ENCODE data around the gene SPO11.

DNA sequence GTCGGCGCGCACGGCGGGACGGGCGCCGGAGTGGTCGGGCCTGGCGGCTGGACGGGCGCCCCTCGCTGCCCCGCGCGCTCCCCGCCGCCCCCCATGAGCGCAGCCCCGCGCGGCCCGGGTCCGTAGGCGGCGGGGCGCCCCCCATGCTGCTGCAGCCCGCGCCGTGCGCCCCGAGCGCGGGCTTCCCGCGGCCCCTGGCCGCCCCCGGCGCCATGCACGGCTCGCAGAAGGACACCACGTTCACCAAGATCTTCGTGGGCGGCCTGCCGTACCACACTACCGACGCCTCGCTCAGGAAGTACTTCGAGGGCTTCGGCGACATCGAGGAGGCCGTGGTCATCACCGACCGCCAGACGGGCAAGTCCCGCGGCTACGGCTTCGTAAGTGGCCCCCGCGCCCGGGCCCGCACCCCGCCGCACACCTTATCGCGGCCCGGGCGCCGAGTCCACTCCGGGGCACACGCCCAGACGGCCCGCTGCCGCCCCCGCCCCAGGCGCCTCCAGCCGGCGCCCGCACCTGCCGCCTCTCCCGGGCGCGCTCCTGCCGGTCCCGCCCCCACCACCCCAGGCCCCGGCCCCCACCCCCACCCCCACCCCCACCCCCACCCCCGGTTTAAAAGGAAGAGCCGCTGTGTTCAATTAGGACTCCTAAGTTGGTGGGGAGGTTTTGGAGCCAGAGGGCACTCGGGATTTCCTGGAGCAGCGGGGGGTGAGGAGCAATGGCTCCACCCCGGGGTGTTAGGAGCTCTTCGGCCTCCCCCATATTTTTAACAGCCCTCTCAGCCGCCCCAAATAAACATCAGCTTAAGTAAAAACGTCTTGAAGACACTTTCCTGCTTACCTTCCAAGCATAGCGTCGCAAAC lies 62.1 kb downstream of the SPO11 start:
- TF ChIP-seq EP300 (IDR thresholded peaks at IDR 0.05; ENCODE audit: borderline replicate concordance) (no peak), NFIC (IDR thresholded peaks at IDR 0.05) (no peak)

Measured in Ishikawa (cell line).